HEK293T (cell line): ENCODE measurements around the gene TECRL.

ENCODE experiments used
- CTCF ChIA-PET: fragments of 350-600 bp; formaldehyde crosslinking; extraction: SDS; loops from one replicate; lab custom pipeline; 2021; ENCODE audit warnings: antibody characterized with exemption, inconsistent platforms; lab: Yijun Ruan, JAX
- POLR2A ChIA-PET: fragments of 350-600 bp; formaldehyde crosslinking; extraction: SDS; loops from one replicate; lab custom pipeline; 2020; ENCODE audit warnings: antibody characterized with exemption, inconsistent platforms; lab: Yijun Ruan, JAX
- DNase-seq: peaks from one replicate; pipeline ENCODE4 v3.0.0; 2012; ENCODE audit warnings: mixed read lengths; ENCODE audit errors: extremely low spot score
- ARNT ChIP-seq: fragments of 450-650 bp; IDR thresholded peaks from 2 replicates; pipeline ENCODE4 v1.6.1; 2017; ENCODE audit warnings: mild to moderate bottlenecking
- BHLHE40 ChIP-seq: fragments of 450-650 bp; IDR thresholded peaks from 2 replicates; pipeline ENCODE4 v1.6.1; 2016; ENCODE audit warnings: mild to moderate bottlenecking, moderate library complexity, borderline replicate concordance
- CTBP1 ChIP-seq: fragments of 450-650 bp; IDR thresholded peaks from 2 replicates; pipeline ENCODE4 v1.6.1; 2016; ENCODE audit warnings: borderline replicate concordance
- ELF4 ChIP-seq: fragments of 450-650 bp; IDR thresholded peaks from 2 replicates; pipeline ENCODE4 v1.6.1; 2017; ENCODE audit warnings: antibody characterized with exemption
- FOXA1 ChIP-seq: fragments of 450-650 bp; IDR thresholded peaks from 2 replicates; pipeline ENCODE4 v1.6.1; 2016; ENCODE audit warnings: mild to moderate bottlenecking
- FOXK2 ChIP-seq: fragments of 450-650 bp; IDR thresholded peaks from 2 replicates; pipeline ENCODE4 v1.6.1; 2016; ENCODE audit warnings: mild to moderate bottlenecking
- FOXM1 ChIP-seq: fragments of 450-650 bp; IDR thresholded peaks from 2 replicates; pipeline ENCODE4 v1.6.1; 2017; ENCODE audit warnings: mild to moderate bottlenecking, borderline replicate concordance
- HDGF ChIP-seq: fragments of 450-650 bp; IDR thresholded peaks from 2 replicates; pipeline ENCODE4 v1.6.1; 2017; ENCODE audit warnings: antibody characterized with exemption, borderline replicate concordance
- L3MBTL2 ChIP-seq: fragments of 450-650 bp; conservative IDR thresholded peaks from 2 replicates; pipeline ENCODE4 v1.6.1; 2016; ENCODE audit warnings: mild to moderate bottlenecking
- LEF1 ChIP-seq: fragments of 450-650 bp; IDR thresholded peaks from 2 replicates; pipeline ENCODE4 v1.6.1; 2017; ENCODE audit warnings: mild to moderate bottlenecking, borderline replicate concordance
- NFRKB ChIP-seq: fragments of 450-650 bp; IDR thresholded peaks from 2 replicates; pipeline ENCODE4 v1.6.1; 2016; ENCODE audit warnings: mild to moderate bottlenecking, moderate library complexity
- PKNOX1 ChIP-seq: fragments of 450-650 bp; IDR thresholded peaks from 2 replicates; pipeline ENCODE4 v1.6.1; 2016
- SP1 ChIP-seq: fragments of 450-650 bp; IDR thresholded peaks from 2 replicates; pipeline ENCODE4 v1.6.1; 2017
- SUZ12 ChIP-seq: fragments of 450-650 bp; IDR thresholded peaks from 2 replicates; pipeline ENCODE4 v1.6.1; 2016; ENCODE audit warnings: mild to moderate bottlenecking
- TARDBP ChIP-seq: fragments of 450-650 bp; IDR thresholded peaks from 2 replicates; pipeline ENCODE4 v1.6.1; 2016
- ZNF384 ChIP-seq: fragments of 450-650 bp; IDR thresholded peaks from 2 replicates; pipeline ENCODE4 v1.6.1; 2016

Gene TECRL

GRCh38 chr4:64353904-64354303 is 55.3 kb downstream of the TECRL start:
- ChIA-PET CTCF (interaction anchor here (0.6 kb wide), 1 partner anchor 212 kb away, joined by 3 read pairs; no protein-coding TSS in a partner anchor), POLR2A (no interaction called here)
- TF ChIP-seq TARDBP, result no peak
- no peak for TF ChIP-seq FOXM1
- no peak for TF ChIP-seq NFRKB
- TF ChIP-seq SUZ12, result no peak
- TF ChIP-seq FOXA1, result no peak
- TF ChIP-seq CTBP1, result no peak
- TF ChIP-seq HDGF, result no peak
- TF ChIP-seq L3MBTL2, result no peak
- TF ChIP-seq PKNOX1, result no peak
- TF ChIP-seq ARNT, result no peak
- no peak for TF ChIP-seq ELF4
- no peak for TF ChIP-seq FOXK2
- no peak for TF ChIP-seq SP1
- TF ChIP-seq BHLHE40, result no peak
- no peak for TF ChIP-seq LEF1
- no peak for TF ChIP-seq ZNF384
- DNase-seq, result no peak

GRCh38 chr4:64341711-64342110 is 67.5 kb downstream of the TECRL start:
- POLR2A ChIA-PET, result no interaction called here
- DNase-seq, result no peak
- CTCF ChIA-PET, result interaction anchor here (0.6 kb wide), 2 partner anchors 24 to 576 kb away, joined by 3 to 4 read pairs; no protein-coding TSS in a partner anchor
- TF ChIP-seq L3MBTL2 (no peak), NFRKB (no peak), TARDBP (no peak), PKNOX1 (no peak), ZNF384 (no peak), BHLHE40 (no peak), CTBP1 (no peak), FOXK2 (no peak), LEF1 (no peak), SP1 (no peak), ELF4 (no peak), FOXM1 (no peak), FOXA1 (no peak), ARNT (no peak), HDGF (no peak), SUZ12 (no peak)

DNA sequence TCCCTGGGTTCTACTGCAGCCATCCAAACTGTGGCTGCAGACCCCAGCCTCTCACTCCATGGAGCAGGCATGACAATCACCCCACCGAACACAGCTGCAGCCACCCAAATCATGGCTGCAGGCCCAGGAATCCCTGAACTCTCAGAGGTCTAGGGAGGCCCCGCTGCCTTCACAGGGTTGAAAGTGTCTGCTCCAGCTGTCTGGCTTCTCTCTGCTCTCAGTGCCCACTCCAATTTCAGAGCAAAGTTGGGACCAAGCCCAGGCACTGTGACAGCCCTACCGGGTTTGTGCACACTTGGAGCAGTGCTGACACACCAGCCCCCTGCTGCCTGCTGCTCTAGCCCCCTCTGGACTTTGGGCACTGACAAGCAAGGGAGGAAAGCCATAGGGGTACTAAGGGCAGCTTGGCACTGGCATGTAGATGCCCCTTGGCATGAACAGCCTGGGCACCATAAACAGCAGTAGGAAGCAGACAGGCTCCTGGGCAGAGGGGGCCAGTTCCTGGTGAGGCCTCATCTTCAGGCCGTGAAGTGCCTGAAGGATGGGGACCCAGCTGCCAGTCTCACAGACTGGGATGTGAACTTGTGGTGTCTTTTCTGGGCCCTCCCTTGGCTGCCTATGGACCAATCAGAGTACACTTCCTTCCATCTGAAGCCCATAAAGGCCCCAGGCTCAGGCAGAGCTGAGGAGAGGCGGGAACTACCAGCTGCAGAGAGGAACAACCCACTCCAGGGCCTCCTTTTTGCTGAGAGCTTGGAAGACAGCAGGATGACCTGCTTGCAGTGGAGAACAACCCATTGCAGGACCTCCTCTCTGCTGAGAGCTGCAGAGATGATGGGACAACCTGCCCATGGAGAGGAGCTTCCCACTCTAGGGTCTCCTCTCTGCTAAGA is 68.8 kb downstream of the TECRL start:
- no peak for TF ChIP-seq BHLHE40
- TF ChIP-seq PKNOX1, result no peak
- no peak for TF ChIP-seq ARNT
- TF ChIP-seq HDGF, result no peak
- TF ChIP-seq SP1, result no peak
- no peak for TF ChIP-seq FOXA1
- TF ChIP-seq CTBP1, result no peak
- TF ChIP-seq LEF1, result no peak
- TF ChIP-seq NFRKB, result no peak
- TF ChIP-seq ZNF384, result no peak
- TF ChIP-seq ELF4, result no peak
- no peak for TF ChIP-seq FOXM1
- no peak for TF ChIP-seq SUZ12
- TF ChIP-seq TARDBP, result no peak
- no peak for TF ChIP-seq L3MBTL2
- TF ChIP-seq FOXK2, result no peak
- POLR2A ChIA-PET, result no interaction called here
- no peak for DNase-seq
- CTCF ChIA-PET, result interaction anchor here (0.6 kb wide), 1 partner anchor 51 kb away, joined by 3 read pairs; no protein-coding TSS in a partner anchor

DNA sequence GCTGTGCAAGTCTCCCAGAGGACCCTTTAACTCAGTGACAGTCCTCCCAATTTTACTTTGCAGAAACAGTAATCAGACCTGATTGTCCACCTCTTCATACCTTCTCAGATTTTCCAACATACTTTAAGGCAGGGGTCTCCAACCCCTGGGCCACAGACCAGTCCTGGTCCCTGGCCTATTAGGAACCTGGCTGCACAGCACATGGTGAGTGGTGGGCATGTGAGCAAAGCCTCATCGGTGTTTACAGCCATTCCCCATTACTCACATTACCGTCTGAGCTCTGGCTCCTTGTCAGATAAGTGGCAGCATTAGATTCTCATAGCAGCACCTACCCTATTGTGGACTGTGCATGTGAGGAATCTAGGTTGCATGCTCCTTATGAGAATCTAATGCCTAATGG is 74.3 kb downstream of the TECRL start:
- TF ChIP-seq FOXM1, result no peak
- no peak for TF ChIP-seq TARDBP
- no peak for TF ChIP-seq SP1
- TF ChIP-seq ZNF384, result no peak
- TF ChIP-seq L3MBTL2, result no peak
- TF ChIP-seq SUZ12, result no peak
- no peak for TF ChIP-seq FOXA1
- no peak for TF ChIP-seq CTBP1
- TF ChIP-seq ELF4, result no peak
- TF ChIP-seq ARNT, result no peak
- ChIA-PET CTCF (no interaction called here), POLR2A (no interaction called here)
- DNase-seq, result no peak

DNA sequence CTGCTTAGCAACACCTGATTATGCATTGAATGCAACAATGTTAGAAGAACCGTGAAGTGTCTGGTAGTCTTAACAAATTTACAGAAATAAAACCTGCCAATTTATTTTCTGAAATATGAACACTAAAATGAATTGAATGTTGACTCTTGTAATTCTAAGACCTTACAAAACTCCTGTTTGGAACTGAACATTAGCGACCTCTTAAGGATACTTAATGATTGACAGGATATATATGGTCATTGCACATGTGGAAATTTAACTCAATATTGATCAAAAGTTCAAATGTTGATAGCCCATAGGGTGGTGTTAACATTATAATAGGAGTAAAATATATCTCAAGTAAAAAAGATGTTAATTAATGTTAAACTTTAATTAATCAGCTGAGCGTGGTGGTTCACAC is 79.1 kb downstream of the TECRL start:
- ChIA-PET POLR2A (no interaction called here), CTCF (no interaction called here)
- no peak for DNase-seq
- peak; percentile 61 for TF ChIP-seq PKNOX1
- no peak for TF ChIP-seq FOXM1
- no peak for TF ChIP-seq FOXA1
